Measurements from ENCODE around the gene ROR1.

ROR1 gene

DNA sequence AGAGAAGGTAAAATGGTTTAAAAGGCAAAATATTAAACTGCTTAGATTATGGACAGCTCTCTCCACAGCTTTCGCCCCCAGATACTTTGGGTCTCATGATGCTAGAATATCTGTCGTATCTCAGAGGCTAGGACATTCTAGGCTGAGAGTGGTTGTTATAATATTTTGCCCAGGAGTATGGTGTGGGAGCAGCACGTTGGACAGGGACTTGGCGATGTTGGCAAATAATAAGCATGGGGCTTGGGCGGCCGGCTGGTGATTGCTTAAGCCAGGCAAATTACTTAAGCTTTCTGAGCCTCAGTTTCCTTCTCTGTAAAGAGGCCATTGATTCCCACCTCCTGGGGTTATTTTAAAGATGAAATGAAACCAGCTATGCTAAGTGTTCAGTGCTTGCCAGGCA, 133.2 kb downstream of the ROR1 start:
- DNase-seq (ENCODE audit: low read depth in 2 of 2): no peak

DNA sequence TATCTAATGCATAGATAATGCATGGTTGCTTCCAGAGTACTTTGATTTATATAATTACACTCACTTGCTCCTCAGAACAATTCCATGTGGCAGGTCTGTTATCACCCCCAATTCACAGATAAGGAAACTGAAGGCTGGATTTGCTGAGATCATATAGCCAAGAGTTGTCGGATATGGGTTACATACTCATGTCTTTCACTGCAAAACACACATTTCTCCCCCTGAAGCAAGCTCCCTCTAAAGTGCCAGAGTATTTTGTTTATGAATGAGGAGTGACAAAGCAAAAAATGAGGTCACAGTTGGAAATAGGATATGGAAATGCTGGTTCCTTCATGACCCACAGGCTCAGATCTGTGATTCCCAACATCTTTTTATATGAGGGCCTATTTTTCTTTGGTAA, 134.2 kb downstream of the ROR1 start:
- DNase-seq (ENCODE audit: low read depth in 2 of 2): no peak

DNA sequence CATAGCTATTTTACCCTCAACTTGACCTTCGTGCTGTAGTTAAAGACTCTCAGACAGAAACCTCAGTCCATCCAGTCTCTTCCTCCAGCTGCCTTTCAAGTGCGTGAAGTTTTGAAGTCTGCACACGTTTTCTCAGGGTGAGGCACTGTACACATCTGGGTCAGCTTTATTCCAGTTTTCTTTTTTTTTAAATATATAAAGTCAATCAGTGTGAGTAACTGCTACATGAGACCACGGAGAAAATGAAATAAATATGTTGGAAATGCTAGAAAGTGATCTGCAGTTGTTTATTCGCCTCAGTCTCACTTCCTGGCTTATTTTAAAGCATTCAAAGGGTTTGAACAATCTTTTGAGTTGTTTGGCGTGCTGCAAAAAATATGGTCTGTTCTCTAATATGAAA, 135.7 kb downstream of the ROR1 start:
- DNase-seq (ENCODE audit: low read depth in 2 of 2): no peak

DNA sequence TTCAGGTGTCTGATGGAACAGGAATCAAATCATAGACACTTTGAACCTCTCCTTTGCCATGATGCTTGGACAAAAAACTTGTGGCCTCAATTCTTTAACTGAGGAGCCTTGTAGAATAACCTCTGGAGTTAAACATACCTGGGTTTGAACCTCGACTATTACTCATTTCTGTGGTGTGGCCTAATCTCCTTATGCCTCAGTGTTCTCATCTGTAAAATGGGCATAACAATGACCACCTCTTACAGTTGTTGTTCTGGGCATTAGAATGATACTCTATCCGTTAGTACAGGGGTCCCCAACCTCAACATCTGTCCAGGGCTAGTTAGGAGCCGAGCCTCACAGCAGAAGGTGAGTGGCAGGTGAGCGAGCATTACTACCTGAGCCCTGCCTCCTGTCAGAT, 137.2 kb downstream of the ROR1 start:
- no peak for DNase-seq (ENCODE audit: low read depth in 2 of 2)

DNA sequence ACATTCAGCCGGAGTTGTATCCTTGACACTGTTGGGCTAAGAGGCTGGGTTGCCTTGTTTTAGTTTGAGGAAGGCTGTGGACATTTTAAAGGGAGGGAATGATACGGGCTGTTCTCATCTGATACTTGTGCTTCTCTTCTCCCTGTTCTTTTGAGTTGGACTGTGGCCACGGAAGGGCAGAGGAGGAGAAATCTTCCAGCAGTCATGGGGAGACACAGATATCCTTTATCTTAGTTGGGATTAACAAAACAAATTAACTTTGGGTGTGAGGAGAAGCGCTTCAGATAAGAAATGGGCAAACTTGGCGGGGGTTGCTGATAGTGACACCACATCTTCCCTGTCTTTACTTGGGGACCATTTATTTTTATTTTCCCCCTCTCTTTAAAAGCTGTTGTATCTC, 138.8 kb downstream of the ROR1 start:
- DNase-seq (ENCODE audit: low read depth in 2 of 2): no peak

DNA sequence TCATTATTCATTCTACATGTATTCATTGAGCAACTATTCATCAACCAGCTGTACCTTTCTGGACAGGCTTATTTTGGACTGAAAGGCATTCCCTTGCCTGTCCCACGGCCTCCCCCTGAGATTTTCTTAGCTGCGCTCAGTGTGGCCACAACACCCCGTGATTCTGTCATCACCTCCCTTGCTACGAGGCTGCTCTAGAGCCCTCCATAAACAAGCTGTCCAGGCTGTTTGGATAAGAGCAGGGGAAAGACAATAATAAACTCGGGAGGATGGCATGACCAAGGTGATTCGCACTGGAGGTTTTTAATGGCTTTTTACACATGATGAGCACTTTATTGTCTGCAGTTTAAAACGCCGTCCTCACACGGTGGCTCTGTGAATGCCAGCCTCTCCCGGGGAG, 139.7 kb downstream of the ROR1 start:
- no peak for DNase-seq (ENCODE audit: low read depth in 2 of 2)

DNA sequence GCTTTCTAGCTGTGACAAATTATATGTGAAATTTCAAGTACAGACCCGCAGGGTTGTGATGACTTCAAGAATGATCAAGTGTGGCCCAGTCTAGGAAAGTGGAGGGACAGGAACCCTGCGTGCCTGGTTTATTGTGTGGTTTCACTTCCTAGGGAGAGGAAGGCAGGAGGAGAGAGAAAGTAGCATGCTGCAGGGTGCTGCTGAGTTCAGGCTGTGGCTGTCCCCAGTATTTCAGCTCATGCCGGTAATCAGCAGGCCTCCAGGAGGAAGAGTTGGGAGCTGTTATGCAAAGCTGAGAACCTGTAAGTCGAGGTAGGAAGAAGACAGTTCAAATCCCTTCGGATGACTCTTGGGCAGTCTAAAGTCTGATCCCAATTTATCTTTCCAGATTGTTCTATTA, 140.4 kb downstream of the ROR1 start:
- no peak for DNase-seq (ENCODE audit: low read depth in 2 of 2)

DNA sequence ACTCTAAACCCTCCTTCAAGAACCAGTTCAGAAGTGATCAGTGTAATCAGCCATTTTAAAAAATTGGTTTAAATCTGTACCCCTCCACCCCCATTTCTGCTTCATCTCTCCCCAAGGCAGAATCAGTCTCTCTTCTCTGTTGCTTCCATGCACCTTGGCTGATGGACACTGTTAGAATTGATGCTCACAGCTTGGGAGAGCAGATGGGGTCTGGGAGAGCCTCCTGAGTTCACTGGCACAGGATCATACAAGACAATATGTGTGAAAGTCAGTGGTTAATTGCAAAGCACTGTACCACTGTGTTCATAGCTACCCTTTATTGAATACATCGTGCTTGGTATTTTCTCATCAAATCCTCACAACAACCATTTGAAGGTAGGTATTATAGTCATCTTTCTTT, 140.9 kb downstream of the ROR1 start:
- no peak for DNase-seq (ENCODE audit: low read depth in 2 of 2)

DNA sequence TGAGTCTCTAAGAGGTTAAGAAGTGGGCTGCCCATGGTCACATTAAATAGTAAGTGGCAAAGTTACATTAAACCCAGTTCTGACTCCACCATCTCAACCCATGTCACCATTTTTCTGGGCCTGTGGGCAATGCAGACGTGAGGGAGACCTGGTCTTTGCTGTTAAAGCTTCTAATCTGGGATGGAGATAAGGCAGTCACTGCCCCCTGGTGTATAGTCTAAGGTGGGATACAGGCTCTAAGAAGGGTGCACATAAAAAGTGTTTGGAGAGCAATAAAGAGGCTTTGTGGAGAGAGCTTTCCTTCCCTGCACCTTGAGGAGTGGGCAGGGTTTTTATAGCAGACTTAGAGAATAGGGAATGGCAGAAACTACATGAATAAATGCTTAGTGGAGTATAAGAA, 141.3 kb downstream of the ROR1 start:
- no peak for DNase-seq (ENCODE audit: low read depth in 2 of 2)

DNA sequence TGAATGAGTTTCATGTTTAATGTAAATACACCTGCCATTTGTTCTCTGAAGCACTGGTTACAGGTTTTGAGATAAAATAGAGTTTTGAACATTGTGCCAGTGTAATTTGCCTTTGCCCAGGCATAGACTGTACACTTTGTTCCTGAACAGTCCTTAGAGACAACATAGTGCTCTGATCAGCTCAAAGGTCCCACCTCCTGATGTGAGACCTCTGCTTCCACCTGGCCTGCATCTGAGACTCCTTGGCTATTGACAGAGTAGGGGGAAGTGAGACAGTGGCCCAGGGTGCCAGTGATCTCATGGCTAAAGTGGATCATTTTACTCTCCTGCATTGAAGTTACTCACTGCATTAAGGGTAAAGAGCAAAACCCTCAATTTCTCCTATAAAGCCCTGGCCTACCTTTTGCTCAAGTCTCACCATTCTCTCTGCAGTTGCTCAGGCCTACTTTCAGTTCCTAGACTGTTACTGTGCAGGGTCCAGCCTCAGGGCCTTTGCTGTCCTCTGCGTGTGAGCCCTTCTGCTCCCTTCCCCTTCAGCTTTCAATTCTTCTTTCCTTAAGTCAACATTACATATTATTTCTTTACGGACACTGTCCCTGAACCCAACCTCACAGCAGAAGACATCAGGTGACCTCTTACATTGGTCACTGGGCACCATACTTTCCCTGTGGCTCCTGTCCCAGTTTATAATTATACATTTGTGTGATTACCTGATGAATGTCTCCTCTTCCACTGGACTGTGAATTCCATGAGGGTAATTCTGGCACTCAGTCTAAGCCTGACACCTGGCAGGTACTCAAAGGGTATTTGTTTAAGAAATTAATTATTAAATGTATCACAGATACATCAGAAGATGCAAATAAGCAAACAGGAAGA, 142.9 kb downstream of the ROR1 start:
- no peak for DNase-seq (ENCODE audit: low read depth in 2 of 2)

DNA sequence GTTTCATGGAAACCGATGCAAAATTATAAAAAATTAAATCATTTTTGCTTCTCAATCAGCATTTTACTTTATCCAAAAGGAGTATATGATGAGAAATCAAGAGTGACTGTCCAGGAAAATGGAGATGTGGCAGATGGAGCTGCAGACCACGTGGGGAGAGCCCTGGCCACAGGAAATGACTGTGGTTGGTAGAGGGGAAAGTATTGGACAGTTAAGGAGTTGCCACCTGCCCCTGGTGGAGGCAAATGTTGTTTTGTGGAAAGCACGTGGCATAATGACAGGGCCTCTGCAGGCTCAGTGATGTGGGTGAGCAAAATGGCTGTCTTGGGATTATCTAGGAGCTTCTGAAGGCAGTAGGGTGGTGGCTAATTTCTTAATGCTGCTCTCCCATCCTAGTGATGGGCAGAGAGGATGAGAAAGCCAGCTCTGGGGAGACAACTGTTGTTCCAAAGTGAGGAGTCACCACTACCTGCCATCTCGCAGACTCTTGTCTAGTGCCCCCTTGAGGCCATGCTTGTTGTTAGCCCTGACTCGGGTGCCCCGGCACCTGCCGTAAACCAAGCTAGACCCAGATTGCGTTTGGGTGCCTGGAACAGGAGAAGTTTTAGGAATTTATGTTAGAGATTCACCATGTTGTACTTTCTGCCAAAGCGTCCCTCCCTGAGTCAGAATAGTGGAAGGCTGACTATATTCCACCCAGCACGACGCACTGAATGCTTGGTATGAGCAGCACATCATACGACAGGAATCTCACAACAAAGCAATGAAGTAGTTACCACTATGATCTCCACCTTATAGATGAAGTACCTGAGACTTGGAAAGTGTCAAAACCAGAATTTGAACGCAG, 144.0 kb downstream of the ROR1 start:
- peak in 1 of 2 donors; percentile 12 for DNase-seq (ENCODE audit: low read depth in 2 of 2)

DNA sequence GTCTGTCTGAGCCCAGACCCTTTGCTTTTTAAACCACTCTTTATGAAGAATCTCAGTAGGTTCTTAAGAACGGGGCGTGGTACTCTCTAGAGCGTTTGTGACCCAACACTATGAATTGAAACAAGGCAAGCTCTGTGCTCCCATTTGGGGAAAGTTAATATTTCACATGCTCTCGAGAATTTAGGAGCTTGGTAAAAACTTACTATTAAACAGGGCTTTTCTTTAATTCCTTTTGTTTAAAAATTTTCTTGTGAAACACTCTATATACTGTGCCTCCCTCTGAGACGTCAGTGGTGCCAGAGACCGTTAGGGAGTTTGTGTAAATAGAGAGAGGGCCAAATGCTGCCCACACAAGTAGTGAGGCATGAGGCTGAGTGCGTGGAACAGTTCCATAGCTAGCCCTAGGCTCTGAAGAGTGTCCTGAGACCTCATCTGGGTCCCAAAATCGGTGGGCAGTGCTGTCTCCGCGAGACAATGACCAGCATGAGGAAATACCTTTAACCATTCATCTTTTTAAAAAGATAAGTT, 144.7 kb downstream of the ROR1 start:
- no peak for DNase-seq (ENCODE audit: low read depth in 2 of 2)

DNA sequence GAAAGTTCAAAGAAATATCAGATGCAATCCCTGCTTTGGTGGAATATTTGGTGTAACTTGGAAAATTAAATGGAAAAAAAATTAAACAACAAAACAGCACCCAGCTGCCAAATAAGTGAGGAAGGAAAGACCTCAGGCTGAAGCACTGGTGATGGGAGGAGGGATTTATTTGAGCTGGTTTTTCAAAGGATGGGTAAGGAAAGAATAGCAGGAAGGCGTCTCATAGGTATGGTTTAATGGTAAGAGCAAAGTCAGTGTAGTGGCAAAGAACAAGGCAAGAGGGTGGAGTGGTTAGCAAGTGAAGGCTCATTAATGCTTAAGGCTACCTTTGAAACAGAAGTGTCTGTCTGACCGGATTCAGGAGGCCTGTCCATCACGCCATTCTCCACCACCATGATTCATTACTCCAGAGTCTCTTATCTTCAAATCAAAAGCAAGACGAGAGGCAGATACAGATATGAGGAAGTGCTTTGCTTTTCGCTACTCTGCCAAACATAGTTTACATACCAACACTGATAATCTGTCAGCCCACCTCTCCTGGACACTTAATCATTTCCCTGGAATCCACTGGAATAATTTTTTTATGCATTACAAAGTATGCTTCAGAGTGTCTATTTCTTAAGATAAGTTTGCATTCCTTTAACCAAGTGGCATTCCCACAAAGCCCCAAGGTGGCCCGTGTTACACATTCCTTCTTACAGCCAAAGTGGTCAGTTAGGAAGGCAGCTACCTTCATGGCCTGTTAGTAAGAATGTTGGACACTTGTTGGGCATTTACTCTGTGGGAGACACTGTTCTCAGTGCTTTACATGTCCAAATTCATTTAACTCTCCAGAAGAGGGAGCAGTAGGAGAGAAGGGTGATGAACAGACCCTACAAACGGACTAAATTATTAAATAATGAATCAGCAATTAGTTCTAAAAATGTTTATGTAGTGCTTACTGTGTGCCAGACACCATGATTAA, 146.6 kb downstream of the ROR1 start:
- DNase-seq (ENCODE audit: low read depth in 2 of 2): no peak

DNA sequence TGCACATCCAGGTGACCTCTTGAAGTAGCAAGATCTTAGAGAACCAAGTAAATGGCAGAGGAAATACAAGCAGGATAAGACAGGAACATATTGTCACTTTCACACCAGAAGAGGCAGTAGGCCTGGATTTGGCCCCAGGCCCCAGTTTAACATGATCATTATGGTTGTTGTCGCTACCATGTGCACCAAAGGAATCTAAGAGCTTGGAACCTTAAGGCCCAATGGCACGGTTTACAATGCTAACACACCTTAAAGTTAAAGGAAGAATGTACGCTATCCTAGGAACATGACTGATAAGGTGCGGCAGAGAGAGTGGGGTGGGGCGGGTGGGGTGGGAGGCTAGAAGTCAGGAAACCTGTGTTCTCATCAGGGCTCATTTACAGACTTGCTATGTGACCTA, 147.5 kb downstream of the ROR1 start:
- DNase-seq (ENCODE audit: low read depth in 2 of 2): no peak

DNA sequence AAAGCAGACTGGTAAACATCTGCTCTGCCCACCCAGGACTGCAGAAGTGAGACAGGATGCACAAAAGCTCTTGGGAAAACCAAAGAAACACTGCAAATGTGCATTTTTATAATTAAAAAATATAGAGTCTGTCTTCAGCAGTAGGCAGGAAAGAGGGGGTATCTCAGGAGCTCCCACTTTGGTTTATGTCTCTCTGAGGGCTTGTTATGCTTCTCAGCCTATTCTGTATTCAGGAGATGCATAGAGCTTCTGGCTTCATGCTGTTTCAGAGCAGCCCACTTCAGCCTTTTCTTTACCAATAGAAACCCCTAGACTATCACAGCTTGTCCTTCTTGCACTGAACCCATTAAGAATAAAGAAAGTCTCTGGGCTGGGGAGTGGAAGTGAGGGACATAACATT, 148.0 kb downstream of the ROR1 start:
- no peak for DNase-seq (ENCODE audit: low read depth in 2 of 2)

DNA sequence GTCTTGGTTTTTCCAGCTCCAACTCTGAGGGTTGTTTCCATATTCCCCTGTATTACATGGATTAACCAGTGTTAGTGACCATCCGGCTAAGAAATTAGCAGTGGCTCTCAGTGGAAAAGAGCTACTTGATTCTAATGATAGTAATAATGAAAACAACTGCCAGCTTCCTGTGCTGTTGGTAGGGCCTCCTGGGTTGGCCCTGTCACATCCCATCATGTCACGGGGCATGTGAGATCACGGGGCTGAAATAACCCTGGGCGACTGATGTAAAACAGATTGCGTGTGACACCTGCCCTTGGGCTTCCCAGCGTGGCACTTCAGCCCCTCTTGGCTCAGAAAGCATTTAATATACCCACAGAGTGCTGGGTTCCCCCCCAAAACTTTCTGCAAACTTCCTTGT, 149.0 kb downstream of the ROR1 start:
- DNase-seq (ENCODE audit: low read depth in 2 of 2): no peak

DNA sequence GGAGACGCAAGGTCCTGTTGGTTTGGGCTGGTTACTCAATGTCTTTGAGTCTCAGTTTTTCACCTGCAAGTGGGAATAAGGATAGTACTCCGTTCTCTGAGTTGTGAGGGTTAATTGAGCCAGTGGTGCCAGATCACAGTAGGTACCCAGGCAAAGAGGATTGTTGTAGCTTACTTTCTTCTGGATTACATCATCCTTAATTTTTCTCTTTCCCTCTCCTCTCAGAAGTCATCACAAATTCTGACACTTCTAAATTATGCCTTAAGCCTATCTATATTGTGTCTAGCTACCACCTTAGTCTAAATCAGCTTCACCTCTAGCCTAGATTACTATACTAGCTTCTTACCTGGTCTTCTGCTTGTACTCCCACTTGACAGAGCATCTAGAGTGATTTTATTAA, 149.5 kb downstream of the ROR1 start:
- DNase-seq (ENCODE audit: low read depth in 2 of 2): no peak

DNA sequence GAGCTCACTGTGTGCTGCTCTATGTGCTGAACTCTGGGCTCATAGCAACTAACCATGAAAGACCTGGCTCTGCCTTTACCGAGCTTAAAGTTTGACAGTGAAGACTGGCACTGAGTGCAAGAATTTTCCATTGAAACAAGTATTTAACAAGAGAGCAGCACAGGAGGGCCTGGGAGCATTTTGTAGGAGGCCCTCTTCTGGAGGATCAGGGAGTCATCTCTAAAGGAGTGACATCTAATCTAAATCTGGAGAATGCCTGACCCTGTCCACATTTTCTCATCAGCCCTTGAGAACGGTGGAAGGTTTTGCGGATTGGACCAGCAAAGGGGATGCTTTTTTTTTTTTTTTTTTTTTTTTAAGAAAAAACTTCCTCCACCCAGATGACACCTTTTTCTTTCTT, 150.8 kb downstream of the ROR1 start:
- DNase-seq (ENCODE audit: low read depth in 2 of 2): no peak

DNA sequence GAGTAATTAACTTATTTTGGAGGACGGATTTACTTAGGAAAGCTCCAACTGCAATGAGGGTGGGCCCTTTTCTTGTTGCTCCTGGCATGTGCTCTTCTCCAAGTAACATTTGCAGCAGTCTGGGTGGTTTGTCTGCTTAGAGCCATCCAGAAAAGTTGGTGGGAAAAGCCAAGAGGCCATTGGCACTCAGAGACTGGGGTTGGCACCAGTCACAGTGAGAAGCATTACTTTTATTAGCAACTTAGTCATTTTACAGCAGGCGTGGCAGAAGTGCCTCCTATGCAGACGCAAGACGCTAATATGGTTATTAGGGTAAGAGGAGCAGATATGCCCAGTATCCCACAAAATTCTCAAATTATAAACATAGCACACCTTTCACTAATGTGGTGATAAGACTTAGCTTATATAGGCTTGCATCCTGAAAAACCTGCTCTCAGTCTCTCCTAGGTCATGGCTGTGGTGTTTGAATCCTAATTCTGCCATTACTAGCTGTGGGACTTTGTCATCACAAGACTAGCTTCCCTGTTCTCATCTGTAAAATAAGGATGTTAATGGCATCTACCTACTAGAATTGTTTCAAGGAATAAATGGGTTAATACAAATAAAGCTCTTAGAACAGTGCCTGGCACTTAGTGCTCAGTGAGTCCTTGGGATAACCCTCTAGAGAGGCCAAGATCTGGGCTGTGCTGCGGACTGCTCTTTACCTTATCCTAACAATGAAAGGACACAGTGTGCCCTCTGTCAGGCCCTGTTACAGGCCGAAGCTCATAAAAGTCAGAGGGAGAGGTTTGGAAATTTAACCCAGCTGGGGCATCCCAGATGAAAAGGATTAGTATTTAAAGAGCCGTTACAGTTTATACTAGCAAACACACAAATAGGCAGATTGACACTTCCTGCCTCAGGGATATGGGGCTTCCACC, 154.6 kb downstream of the ROR1 start:
- DNase-seq (ENCODE audit: low read depth in 2 of 2): no peak

DNA sequence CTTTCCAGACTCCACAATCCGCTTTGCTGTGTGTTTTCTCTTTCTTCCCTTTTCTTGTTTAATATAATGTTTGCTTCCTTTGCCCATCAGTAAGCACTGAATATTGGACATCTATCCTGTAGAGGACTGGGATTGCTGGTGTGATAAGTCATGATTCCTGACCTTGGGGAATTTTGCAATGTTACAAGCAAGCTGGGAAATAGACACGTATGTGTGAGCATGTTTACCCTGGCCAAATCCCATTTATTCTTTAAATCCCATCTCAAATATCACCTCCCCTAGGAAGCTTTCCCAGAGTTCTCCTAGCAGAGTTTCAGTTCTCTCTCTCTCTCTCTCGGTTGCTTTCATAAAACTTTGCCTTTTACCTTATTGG, 155.3 kb downstream of the ROR1 start:
- no peak for DNase-seq (ENCODE audit: low read depth in 2 of 2)

DNA sequence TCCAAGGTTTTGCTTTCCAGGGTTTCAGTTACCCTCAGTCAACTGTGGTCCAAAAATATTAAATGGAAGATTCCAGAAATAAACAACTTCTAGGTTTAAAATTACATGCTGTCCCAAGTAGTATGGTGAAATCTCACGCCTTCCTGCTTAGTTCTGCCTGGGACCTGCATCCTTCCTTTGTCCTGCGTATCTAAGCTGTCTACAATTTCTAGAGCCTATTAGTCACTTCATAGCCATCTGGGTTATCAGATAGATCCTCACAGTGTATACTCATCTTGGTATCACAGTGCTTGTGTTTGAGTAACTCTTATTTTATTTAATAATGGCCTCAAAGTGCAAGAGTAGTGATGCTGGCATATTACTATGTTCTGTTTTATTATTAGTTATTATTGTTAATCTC, 157.7 kb downstream of the ROR1 start:
- no peak for DNase-seq (ENCODE audit: low read depth in 2 of 2)

Data from activated CD4-positive, alpha-beta T cell treated with anti-CD3 and anti-CD28 coated beads for 24 hours (primary cell).